ENCODE measurements around the gene SLC1A7. TPM values are rescaled to one million over a fixed set of nuclear protein-coding genes. Genes with fewer than 3 reads are reported as not detected.

The SLC1A7 gene
- total RNA-seq, 1 donor from 2014 or later = not detected

DNA sequence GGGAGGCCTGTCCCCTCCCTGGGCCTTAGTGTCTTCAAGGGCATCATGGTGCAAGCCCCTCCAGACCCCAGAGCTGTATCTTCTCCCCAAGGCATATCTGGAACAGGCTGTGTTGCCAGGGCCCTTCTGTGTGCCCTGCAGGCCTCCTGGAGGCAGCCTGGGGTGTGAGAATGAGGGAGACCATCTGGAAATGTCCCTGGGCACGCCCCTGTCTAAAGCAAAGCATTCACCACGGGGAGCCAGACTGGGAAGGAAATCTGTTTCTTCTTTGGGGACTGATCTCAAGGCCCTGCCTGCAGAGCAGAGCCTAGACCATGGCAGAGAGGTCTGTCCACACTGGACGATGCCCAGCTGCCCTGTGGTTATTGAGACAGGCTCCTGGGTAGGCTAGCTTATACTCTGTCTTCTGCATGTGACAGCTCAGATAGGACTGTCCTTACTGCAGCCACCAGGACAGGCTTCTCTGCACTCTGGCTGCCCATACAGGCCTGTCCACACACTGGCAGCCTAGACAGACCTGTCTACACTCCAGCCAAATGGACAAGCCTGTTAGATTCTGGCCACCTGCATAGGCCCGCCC lies 55.9 kb downstream of the SLC1A7 start:
- Mint-ChIP-seq H3K27me3 (ENCODE audit: low read depth) (no peaks in the 10 kb centered on the region), H3K27ac (no peak overlapping the region), H3K36me3 (ENCODE audit: low read depth) (no peaks in the 10 kb centered on the region), H3K4me3 (ENCODE audit: low read depth) (no peak overlapping the region), H3K9me3 (no peaks in the 10 kb centered on the region), H3K4me1 (ENCODE audit: low read depth) (no peaks in the 10 kb centered on the region)
- no peak for DNase-seq (ENCODE audit: low spot score)
- intact Hi-C loops (cut with micrococcal nuclease) = no loop called here

DNA sequence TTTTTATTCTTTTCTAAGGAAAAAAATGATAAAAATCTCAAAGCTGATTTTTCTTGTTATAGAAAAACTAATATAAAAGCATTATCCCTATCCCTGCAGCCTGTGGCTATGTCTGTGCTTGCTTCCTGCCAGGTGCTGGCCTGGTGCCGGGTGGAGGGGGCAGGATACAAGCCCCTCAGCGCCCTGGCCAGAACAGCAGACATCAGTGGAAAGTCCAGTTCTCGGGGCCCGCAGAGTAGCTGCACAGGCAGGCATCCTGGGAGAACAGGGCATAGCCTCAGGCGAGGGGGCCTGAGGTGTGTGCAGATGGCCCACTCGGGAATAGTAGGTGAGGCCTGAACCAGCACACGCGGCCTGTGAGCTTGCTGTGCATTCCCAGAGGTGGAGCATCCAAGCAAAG lies 57.0 kb downstream of the SLC1A7 start:
- no peak for DNase-seq (ENCODE audit: low spot score)
- intact Hi-C loops (cut with micrococcal nuclease) = no loop called here
- Mint-ChIP-seq H3K4me1 (ENCODE audit: low read depth) (no peaks in the 10 kb centered on the region), H3K9me3 (no peaks in the 10 kb centered on the region), H3K27ac (no peak overlapping the region), H3K27me3 (ENCODE audit: low read depth) (no peaks in the 10 kb centered on the region), H3K4me3 (ENCODE audit: low read depth) (no peak overlapping the region), H3K36me3 (ENCODE audit: low read depth) (no peaks in the 10 kb centered on the region)

DNA sequence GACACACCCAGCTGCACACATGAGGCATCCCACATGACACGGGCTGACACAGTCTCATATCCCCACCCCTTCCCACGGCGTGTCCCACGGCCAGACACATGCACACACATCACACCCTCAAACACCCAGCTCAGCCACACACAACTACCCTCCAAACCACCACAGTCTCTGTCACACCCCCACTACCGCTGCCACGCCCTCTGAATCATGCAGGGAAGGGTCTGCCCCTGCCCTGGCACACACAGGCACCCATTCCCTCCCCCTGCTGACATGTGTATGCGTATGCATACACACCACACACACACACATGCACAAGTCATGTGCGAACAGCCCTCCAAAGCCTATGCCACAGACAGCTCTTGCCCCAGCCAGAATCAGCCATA lies 57.9 kb downstream of the SLC1A7 start:
- Mint-ChIP-seq H3K36me3 (ENCODE audit: low read depth) (no peaks in the 10 kb centered on the region), H3K4me3 (ENCODE audit: low read depth) (no peak overlapping the region), H3K27me3 (ENCODE audit: low read depth) (no peaks in the 10 kb centered on the region), H3K27ac (no peak overlapping the region), H3K9me3 (no peaks in the 10 kb centered on the region), H3K4me1 (ENCODE audit: low read depth) (no peaks in the 10 kb centered on the region)
- no peak for DNase-seq (ENCODE audit: low spot score)
- intact Hi-C loops (cut with micrococcal nuclease) = no loop called here

DNA sequence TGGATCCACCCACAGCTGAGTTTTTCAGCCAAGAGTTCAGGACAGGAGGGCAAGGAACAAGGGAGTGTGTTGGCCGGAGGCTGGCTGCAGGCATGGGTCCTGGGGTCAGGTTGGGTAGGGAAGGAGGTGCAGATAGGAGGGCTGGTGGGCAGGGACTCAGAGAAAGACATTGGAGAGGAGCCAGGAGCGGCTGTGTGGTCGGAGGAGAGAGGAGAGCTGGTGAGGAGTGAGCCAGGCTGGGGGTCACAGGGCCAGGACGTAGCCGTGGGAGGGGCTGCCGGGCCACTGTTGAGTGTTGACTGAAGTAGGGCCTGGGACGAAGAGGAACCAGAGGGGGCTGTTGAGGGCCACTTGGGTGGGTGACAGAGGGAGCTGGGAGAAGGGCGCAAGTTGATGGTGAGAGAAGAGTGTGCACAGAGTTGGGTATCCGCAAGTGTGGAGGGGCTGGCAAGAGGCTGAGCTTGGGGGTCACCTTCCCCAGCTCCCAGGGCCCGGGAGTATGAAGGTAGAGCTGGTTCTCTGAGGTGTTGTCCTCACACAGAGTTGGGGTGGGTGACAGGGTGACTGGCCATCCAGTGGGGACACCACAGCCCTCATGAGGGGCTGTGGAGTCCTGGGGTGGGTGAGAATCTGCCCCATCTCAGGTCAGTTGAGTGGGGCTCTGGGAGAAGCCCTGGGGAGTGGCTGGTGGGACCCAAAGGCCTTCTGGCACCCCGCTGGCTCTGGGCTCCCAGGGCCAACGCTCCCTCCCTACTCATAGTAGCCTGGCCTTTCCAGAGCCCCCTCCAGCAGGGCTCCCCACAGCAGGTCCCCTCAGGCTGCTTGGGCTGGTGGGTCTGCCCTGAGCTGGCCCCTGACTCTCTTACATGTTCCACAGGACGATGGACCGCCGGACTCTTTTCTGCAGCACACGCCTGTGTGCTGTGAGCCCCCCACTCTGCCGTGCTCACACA lies 58.5 kb downstream of the SLC1A7 start:
- no peak for DNase-seq (ENCODE audit: low spot score)
- Mint-ChIP-seq H3K4me3 (ENCODE audit: low read depth) (no peak overlapping the region), H3K9me3 (no peaks in the 10 kb centered on the region), H3K27me3 (ENCODE audit: low read depth) (no peaks in the 10 kb centered on the region), H3K36me3 (ENCODE audit: low read depth) (no peaks in the 10 kb centered on the region), H3K27ac (no peak overlapping the region), H3K4me1 (ENCODE audit: low read depth) (no peaks in the 10 kb centered on the region)
- intact Hi-C loops (cut with micrococcal nuclease) = no loop called here

DNA sequence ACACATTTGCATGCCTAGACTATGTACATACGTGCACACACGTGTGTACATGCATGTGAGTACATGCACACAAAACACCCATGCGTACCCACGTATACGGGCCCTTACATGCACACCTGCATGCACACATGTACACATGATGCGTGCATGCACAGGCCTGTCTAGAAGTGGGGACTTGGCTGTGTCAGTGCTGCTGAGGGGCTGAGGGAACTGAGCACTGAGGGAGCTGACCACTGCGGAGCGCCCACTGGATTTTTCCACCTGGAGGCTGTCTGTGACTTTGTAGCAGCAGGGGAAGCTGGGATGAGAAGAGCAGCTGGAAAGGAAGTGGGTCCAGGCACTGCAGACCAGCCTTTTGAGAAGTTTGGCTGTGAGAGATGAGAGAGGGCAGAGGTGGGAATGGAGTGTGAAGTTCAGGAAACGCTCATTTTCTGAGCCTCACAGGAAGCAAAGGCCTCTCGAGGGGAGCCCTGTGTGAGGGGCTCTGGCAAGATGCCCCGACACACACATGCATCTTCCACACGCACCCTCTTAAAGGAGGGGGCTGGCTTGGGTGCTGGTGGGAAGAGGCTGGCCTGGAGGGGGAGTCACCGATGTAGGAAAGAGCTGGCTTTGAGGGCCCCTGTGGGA lies 59.5 kb downstream of the SLC1A7 start:
- intact Hi-C loops (cut with micrococcal nuclease) = no loop called here
- no peak for DNase-seq (ENCODE audit: low spot score)
- no peaks in the 10 kb centered on the region for H3K27me3 Mint-ChIP-seq (ENCODE audit: low read depth)
- H3K27ac Mint-ChIP-seq = no peak overlapping the region
- no peaks in the 10 kb centered on the region for H3K36me3 Mint-ChIP-seq (ENCODE audit: low read depth)
- H3K4me1 Mint-ChIP-seq (ENCODE audit: low read depth) = no peaks in the 10 kb centered on the region
- no peak overlapping the region for H3K4me3 Mint-ChIP-seq (ENCODE audit: low read depth)
- no peaks in the 10 kb centered on the region for H3K9me3 Mint-ChIP-seq

DNA sequence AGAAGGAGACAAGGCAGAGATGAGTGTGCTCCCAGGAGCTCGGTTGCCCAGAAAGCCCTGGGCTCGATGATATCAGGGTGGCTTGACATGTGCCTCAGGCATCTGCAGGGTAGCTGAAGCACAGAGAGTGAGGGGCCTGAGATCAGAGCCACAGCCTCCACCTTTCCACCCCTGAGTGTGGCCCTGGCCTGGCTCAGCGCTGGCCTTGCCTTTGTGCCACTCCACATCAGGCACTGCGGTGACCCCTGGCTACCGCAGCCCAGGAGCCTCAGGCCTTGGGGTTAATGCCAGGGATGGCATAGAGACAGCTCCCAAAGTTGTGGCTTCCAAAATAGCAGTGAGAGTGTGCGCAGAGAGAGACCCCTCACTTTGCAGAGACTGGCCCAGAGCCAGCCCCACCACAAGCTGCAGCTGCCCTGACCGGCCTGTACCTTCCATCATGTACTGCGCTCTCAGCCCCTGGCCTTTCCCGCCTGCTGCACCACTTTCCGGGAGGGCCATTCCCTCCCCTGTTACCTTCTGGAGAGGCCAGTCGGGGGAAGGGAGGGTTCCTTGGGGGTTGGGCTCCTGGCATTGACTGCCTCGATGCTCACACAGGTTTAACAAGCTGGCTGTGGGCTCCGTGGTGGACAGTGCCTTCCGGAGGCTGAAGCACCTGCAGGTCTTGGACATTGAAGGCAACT lies 60.9 kb downstream of the SLC1A7 start:
- DNase-seq (ENCODE audit: low spot score) = no peak
- H3K4me3 Mint-ChIP-seq (ENCODE audit: low read depth) = no peak overlapping the region
- no peaks in the 10 kb centered on the region for H3K4me1 Mint-ChIP-seq (ENCODE audit: low read depth)
- H3K27me3 Mint-ChIP-seq (ENCODE audit: low read depth) = no peaks in the 10 kb centered on the region
- intact Hi-C loops (cut with micrococcal nuclease) = no loop called here
- H3K36me3 Mint-ChIP-seq (ENCODE audit: low read depth) = no peaks in the 10 kb centered on the region
- no peak overlapping the region for H3K27ac Mint-ChIP-seq
- H3K9me3 Mint-ChIP-seq = no peaks in the 10 kb centered on the region

DNA sequence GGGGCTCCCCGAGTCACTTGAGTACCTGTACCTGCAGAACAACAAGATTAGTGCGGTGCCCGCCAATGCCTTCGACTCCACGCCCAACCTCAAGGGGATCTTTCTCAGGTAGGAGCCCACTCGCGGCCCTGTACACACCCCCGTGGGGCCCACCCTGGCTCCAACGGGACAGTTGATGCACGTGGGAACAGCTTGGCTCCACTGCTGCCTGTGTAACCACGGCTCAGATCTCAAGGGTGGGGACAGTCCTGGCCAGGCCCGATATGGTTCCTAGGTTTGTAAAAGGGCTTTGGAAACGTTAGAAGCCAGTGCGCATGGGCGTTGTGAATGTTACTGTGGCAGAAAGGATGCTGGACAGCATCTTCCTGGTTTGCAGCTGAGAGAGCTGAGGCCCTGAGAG lies 61.7 kb downstream of the SLC1A7 start:
- no peak overlapping the region for H3K27ac Mint-ChIP-seq
- no peaks in the 10 kb centered on the region for H3K9me3 Mint-ChIP-seq
- H3K4me3 Mint-ChIP-seq (ENCODE audit: low read depth) = no peak overlapping the region
- no peaks in the 10 kb centered on the region for H3K27me3 Mint-ChIP-seq (ENCODE audit: low read depth)
- H3K4me1 Mint-ChIP-seq (ENCODE audit: low read depth) = no peaks in the 10 kb centered on the region
- no peaks in the 10 kb centered on the region for H3K36me3 Mint-ChIP-seq (ENCODE audit: low read depth)
- intact Hi-C loops (cut with micrococcal nuclease) = no loop called here
- DNase-seq (ENCODE audit: low spot score) = no peak

DNA sequence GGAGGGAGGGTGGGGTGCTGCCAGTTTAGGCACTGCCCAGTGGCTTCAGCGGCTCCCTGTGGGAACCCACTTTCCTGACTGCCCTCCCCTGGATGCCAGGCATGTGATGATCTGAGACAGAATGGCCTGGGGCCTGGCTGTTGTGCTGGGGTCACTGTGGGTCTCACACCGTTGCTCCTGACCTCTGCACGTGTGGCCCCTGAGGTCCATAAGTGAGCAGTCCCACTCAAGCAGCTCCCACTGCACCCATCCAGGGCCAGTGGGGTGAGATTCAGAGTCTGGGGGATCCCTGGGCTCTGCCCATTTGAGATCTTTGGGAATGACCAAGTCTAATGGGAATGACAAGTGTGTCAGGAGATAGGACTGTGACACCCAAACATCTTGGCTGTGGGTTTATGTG lies 62.4 kb downstream of the SLC1A7 start:
- Mint-ChIP-seq H3K4me1 (ENCODE audit: low read depth) (no peaks in the 10 kb centered on the region), H3K36me3 (ENCODE audit: low read depth) (no peaks in the 10 kb centered on the region), H3K27ac (no peak overlapping the region), H3K9me3 (no peaks in the 10 kb centered on the region), H3K27me3 (ENCODE audit: low read depth) (no peaks in the 10 kb centered on the region), H3K4me3 (ENCODE audit: low read depth) (no peak overlapping the region)
- intact Hi-C loops (cut with micrococcal nuclease) = no loop called here
- no peak for DNase-seq (ENCODE audit: low spot score)

DNA sequence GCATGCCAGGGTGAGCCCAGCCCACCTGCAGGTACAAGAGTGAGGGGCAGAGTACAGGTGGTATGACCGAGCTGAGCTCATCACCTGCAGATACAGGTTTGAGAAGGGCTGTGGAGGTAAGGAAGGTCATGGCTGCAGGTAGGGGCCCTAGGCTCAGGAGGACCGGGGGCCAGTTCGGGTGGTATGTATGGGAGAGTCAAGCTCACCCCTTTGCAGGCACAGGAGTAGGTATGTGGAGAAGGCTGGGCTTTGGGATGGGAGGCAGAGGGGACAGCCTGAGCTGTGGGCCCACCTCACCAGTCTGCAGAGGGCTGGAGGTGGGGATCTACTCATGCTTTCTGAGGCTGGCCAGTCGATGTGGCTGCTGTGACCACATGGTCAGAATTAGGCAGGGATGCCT lies 63.2 kb downstream of the SLC1A7 start:
- Mint-ChIP-seq H3K4me1 (ENCODE audit: low read depth) (no peaks in the 10 kb centered on the region), H3K9me3 (no peaks in the 10 kb centered on the region), H3K27me3 (ENCODE audit: low read depth) (no peaks in the 10 kb centered on the region), H3K36me3 (ENCODE audit: low read depth) (no peaks in the 10 kb centered on the region), H3K4me3 (ENCODE audit: low read depth) (no peak overlapping the region), H3K27ac (no peak overlapping the region)
- no peak for DNase-seq (ENCODE audit: low spot score)
- intact Hi-C loops (cut with micrococcal nuclease) = no loop called here

DNA sequence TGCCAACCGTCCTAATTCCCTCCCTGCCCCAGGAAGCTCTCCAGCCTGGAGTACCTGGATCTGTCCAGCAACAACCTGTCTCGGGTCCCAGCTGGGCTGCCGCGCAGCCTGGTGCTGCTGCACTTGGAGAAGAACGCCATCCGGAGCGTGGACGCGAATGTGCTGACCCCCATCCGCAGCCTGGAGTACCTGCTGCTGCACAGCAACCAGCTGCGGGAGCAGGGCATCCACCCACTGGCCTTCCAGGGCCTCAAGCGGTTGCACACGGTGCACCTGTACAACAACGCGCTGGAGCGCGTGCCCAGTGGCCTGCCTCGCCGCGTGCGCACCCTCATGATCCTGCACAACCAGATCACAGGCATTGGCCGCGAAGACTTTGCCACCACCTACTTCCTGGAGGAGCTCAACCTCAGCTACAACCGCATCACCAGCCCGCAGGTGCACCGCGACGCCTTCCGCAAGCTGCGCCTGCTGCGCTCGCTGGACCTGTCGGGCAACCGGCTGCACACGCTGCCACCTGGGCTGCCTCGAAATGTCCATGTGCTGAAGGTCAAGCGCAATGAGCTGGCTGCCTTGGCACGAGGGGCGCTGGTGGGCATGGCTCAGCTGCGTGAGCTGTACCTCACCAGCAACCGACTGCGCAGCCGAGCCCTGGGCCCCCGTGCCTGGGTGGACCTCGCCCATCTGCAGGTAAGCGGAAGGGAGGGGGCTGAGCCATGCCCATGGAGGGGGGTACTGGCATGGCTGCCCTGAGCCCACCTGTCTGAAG lies 63.9 kb downstream of the SLC1A7 start:
- no peak for DNase-seq (ENCODE audit: low spot score)
- H3K4me3 Mint-ChIP-seq (ENCODE audit: low read depth) = no peak overlapping the region
- no peaks in the 10 kb centered on the region for H3K9me3 Mint-ChIP-seq
- H3K4me1 Mint-ChIP-seq (ENCODE audit: low read depth) = no peaks in the 10 kb centered on the region
- no peaks in the 10 kb centered on the region for H3K36me3 Mint-ChIP-seq (ENCODE audit: low read depth)
- intact Hi-C loops (cut with micrococcal nuclease) = no loop called here
- no peak overlapping the region for H3K27ac Mint-ChIP-seq
- no peaks in the 10 kb centered on the region for H3K27me3 Mint-ChIP-seq (ENCODE audit: low read depth)

DNA sequence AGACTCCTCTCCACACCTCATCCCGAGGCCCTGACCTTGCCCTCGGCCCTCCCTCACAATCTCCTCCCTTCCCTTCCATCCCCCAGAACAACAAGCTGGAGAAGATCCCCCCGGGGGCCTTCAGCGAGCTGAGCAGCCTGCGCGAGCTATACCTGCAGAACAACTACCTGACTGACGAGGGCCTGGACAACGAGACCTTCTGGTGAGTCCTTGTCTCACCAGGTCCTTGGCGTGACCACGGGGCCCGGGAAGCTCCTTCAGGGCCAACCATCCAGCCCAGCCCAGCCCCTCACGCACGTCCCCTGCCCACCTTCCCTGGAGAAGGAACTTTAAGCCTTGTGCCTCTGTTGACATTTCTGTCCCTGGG lies 64.9 kb downstream of the SLC1A7 start:
- Mint-ChIP-seq H3K36me3 (ENCODE audit: low read depth) (no peaks in the 10 kb centered on the region), H3K4me3 (ENCODE audit: low read depth) (no peak overlapping the region), H3K27me3 (ENCODE audit: low read depth) (no peaks in the 10 kb centered on the region), H3K4me1 (ENCODE audit: low read depth) (no peaks in the 10 kb centered on the region), H3K9me3 (no peaks in the 10 kb centered on the region), H3K27ac (no peak overlapping the region)
- DNase-seq (ENCODE audit: low spot score) = no peak
- intact Hi-C loops (cut with micrococcal nuclease) = no loop called here

DNA sequence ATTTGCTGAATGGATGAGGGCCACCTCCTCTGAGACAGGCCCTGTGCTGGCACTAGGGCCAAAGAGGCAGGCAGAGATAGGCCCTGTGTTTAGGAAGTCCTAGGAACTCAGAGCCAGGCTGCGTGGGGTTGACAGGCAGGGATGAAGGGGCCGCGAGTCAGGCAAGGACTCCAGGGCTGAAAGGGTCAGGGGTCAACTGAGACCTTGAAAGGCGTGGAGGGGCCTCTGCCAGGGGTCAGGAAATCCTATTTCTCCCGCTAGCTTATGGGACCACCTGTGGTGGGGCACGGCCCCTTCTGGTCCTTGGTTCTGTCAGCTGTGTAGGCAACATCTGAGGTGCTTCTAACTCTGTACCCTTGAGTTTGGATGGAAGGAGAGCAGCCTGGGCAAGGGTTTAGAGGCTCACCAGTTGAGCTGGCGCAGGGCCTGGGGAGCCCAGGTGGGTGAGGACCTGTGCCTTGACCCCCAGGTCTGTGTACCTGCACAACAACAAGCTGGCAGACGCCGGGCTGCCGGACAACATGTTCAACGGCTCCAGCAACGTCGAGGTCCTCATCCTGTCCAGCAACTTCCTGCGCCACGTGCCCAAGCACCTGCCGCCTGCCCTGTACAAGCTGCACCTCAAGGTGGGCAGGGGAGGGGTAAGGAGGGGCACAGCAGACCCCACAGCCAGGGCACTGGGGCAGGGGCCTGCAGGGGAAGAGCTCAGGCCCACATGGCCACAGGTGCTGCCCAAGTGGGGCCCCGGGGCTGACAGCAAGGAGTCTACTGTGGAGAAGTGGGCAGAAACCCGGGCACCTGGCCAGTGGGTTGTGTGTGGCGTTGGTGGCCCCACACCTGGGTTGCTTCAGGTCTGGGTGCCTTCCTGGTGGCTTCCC lies 65.5 kb downstream of the SLC1A7 start:
- intact Hi-C loops (cut with micrococcal nuclease) = no loop called here
- H3K36me3 Mint-ChIP-seq (ENCODE audit: low read depth) = no peaks in the 10 kb centered on the region
- H3K27me3 Mint-ChIP-seq (ENCODE audit: low read depth) = no peaks in the 10 kb centered on the region
- DNase-seq (ENCODE audit: low spot score) = no peak
- H3K4me3 Mint-ChIP-seq (ENCODE audit: low read depth) = no peak overlapping the region
- H3K9me3 Mint-ChIP-seq = no peaks in the 10 kb centered on the region
- H3K4me1 Mint-ChIP-seq (ENCODE audit: low read depth) = no peaks in the 10 kb centered on the region
- no peak overlapping the region for H3K27ac Mint-ChIP-seq
